Activated T-cell treated with anti-CD3 and anti-CD28 coated beads for 4 hours (primary cell): ENCODE measurements around the gene HMCN1.

Source experiments
- DNase-seq: peaks from one replicate; pipeline ENCODE4 v3.0.0-alpha.2; 2020

Gene HMCN1

DNA sequence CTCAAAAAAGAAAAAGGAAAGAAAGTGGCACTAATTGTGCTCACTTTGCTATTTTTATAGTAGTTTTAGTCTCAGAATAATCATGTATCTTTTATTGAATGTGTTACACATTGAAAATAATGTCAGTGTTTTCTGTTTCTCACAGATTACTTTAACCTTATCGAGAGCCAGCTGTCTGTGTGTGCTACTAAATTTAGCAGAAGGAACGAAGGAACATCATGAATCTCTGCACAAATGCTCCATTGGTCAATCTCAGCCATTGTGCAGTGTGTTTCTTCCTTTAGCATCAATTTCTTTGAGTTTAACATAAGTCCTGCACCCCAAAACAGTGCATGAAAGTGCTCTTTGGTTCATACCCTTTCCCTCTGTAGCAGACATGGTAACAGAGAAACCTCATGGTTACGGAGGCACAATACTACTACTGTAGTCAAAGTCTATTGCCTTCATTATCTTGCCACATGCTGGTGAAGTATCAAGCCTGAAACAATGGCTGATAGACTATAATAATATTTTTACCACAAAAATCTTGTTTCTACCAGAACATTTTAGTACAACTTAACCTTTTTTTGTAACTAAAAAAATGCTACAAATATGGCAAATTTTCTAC, 310.0 kb downstream of the HMCN1 start:
- no peak for DNase-seq

- no peak for DNase-seq
These were observed 312.4 kb downstream of the HMCN1 start for GRCh38 chr1:186046437-186047211.

GRCh38 chr1:186050360-186050759, 316.2 kb downstream of the HMCN1 start:
- DNase-seq: no peak

GRCh38 chr1:186054003-186054402, 319.8 kb downstream of the HMCN1 start:
- DNase-seq: no peak

DNA sequence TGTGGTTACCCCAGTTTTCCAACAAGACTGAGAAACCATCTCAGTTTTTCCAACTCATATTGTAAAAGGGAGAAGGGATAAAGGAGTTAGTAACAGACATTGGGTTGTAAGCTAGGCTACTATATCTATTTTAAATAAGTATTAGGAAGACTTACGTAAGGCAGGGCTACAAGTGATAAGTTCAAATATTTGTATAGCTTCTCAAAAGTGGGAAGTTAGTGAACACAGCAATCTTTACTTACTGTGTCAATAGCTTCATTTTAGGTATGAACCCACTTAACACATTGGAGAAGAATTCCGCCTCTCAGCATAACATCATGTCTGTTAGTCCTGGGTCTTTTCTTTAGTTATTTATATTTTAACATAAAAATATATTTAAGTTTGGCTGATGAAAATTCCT, 320.7 kb downstream of the HMCN1 start:
- no peak for DNase-seq

DNA sequence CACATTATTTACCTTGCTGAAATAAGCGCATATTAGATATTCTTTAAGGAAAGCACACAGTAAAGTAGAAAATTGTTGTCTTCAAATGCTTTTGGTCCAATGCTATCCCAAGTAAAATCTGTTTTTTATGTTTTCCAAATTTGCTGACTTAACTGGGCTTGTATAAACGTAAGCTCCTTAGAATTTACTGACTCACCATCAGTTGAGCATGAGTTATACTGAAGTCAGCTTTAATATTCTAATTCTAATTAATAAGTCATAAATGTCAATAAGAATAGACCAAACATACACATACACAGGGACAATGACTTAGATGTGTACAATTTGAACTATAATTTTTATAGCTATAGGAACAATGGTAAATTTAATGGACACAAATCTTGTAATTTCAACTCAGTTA, 321.7 kb downstream of the HMCN1 start:
- DNase-seq: no peak

- DNase-seq: no peak
These were observed 322.9 kb downstream of the HMCN1 start for GRCh38 chr1:186057086-186057485.

DNA sequence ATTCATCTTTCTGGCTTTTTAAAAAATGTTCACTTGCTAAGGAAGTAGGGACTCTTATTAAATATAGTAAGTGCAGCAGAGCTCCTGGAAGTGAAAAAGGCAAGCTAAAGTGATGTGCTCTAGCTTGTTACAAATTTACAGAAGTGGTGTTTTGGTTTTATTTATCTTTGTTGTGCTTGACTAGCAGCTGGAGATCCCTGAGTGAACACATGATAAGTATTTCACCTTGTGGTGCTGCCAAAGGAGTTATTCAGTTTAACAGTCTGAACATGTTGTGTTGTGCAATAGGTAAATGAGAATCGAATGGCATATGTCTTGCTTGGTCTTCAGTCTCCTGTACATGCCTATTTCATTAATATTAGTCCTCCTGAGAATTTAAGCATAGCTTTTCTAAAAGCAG, 325.1 kb downstream of the HMCN1 start:
- no peak for DNase-seq

DNA sequence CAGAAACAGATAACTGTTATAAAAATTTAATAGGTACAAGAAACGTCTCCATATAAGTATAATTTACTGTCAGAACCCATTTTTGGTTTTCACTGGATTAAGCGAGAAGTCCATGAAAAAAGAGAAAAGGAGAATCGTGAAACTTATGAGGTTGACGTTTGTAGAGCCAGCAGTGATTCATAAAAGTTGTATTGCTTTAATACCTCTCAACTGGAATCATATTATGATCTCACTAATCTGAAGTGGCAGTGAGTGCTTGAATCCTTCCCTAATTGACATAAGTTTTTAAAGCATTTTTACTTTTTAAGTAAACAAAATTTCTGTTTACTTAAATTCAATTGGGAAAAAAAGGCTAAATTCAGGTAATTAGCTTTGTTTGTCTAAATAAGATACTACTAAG, 325.6 kb downstream of the HMCN1 start:
- DNase-seq: no peak

- DNase-seq: no peak
These were observed 326.0 kb downstream of the HMCN1 start for GRCh38 chr1:186060226-186060625.

- no peak for DNase-seq
These were observed 329.0 kb downstream of the HMCN1 start for GRCh38 chr1:186063091-186063657.

DNA sequence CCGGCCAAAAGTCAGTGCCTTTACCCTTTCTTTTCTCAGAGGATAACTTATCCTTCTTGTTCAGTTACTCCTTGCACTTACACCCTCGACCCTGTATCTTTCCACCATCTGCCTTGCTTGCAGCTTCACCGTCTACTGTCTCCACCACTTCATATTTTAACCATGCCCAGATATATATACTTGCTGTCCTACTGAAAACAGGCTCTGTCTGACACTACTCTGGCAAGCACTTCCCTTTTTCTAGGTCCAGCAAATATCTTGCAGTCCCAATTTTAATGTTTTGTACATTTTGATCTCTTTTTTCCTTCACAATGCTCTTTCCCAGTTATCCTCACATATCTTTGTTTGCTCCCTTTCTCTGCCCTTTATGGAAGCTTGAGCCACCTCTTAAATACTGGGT, 332.2 kb downstream of the HMCN1 start:
- no peak for DNase-seq

- no peak for DNase-seq
These were observed 339.5 kb downstream of the HMCN1 start for GRCh38 chr1:186073697-186074096.

DNA sequence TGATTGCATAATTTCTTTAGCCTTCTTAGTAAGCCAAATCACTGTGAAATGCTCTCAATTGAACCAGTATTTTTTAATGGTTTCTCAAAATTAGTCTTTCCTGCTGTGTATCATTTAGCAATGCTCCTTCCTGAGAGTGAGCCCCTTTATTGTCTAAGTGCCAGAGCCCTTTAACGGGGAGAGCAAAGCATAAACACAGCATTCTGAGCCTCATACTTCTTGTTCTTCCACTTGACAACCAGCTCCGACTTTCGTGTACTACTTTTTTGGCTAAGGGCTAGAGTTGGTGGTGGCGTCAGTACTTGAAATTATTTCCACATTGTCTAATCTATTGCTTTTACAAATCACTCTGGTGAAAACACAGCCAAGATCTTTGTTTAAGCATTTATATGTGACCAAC, 341.8 kb downstream of the HMCN1 start:
- no peak for DNase-seq

GRCh38 chr1:186078245-186078644, 344.1 kb downstream of the HMCN1 start:
- DNase-seq: no peak

GRCh38 chr1:186079084-186079684, 345.0 kb downstream of the HMCN1 start:
- no peak for DNase-seq

DNA sequence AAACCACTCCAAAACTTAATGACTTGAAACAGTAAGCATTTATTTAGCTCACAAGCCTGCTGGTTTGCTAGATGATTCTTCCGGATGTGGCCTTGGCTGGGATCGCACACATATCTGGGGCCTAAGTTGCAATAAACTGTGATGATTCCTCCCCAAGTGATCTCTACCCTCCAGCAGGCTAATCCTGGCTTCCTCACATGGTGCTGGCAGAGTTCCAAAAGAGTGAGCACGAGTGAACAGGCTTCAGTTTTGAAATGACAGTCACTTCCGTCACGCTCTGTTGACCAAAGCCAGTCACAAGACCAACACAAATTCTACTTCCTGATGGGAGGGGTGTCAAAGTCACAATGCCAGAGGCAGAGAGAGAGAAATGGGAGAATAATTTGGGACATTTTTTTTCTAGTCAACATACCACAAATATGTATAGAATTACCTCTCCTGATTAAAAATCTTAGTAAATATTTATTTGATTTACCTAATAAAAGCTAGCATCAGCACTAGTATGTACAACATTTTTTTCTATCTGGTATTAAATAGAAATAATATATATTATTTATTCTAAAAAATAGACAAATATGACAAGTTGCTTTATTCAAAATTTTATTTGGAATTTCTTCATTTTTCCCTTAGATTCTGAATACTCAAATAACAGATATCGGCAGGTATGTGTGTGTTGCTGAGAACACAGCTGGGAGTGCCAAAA, 348.2 kb downstream of the HMCN1 start:
- DNase-seq: no peak

DNA sequence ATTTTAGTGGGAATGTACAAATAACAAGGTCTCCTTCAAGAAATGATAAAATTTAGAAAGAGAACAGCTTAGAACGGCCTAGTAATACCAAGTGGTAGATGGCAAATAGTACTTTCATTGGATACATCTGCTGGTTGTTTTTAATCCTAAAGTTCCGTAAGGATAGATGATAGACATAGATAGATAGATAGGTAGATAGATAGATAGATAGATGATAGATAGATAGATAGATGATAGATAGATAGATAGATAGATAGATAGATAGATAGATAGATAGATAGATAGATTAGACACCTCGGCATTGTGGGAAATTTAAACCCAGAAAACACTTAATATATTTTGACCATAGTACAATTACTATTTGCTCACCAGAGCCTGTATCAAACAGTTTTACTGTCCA, 352.4 kb downstream of the HMCN1 start:
- DNase-seq: no peak

- no peak for DNase-seq
These were observed 355.7 kb downstream of the HMCN1 start for GRCh38 chr1:186089940-186090339.

- no peak for DNase-seq
These were observed 357.1 kb downstream of the HMCN1 start for GRCh38 chr1:186091222-186091720.

GRCh38 chr1:186093437-186093836, 359.2 kb downstream of the HMCN1 start:
- no peak for DNase-seq

DNA sequence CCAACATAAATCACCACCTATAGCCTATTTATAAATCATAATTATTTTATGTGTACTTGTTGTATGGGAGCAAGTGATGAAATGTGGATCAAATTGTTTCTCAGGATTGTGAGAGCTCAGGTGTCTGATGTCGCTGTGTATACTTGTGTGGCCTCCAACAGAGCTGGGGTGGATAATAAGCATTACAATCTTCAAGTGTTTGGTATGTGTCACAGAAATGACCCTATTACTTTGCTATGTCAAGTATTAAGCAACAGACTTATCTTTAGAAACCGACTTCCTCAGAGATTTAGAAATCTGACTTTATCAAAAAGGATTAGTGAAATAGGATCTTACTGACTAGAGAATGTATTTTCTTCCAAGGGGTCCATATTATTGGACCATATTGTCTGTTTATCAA, 360.0 kb downstream of the HMCN1 start:
- DNase-seq: no peak
